ENCODE data around the gene ACOXL. TPM values are rescaled to one million over a fixed set of nuclear protein-coding genes. Genes with fewer than 3 reads are reported as not detected.

The ACOXL gene
- total and polyA plus RNA-seq, 9 of the 15 experiments (the other 6 are each of a cell fraction or from before 2014, with no cell fraction given), result 0.31 to 0.56 TPM; not detected in 7

GRCh38 chr2:110834134-110834827, 101.9 kb downstream of the ACOXL start:
- Histone ChIP-seq H3K4me1 (replicated peaks in 1 of 2; ENCODE audit: control insufficient read depth in 2 of 2, insufficient read depth in 2 of 2, low read length in 2 of 2) (no peaks in the 10 kb centered on the region), H3K36me3 (ENCODE audit: control insufficient read depth, insufficient read depth, low read length) (no peaks in the 10 kb centered on the region), H3K4me3 (no peak overlapping the region), H3K4me2 (ENCODE audit: insufficient read depth, low read length) (no peak overlapping the region), H3K27ac (ENCODE audit: extremely low read depth, low read depth, low read length) (no peak overlapping the region), H3K9me1 (ENCODE audit: control insufficient read depth, insufficient read depth, low read length) (no peaks in the 10 kb centered on the region), H4K20me1 (replicated peaks; ENCODE audit: control insufficient read depth, insufficient read depth, low read length) (no peaks in the 10 kb centered on the region; the same call in 1 of the 2 replicates), H3K27me3 (ENCODE audit: control insufficient read depth in 2 of 2, insufficient read depth in 2 of 2, low read length in 2 of 2) (peaks cover 12 to 36% of the 10 kb centered on the region in 2 experiments; a peak in 4 of 5 replicates), H3K9ac (ENCODE audit: insufficient read depth in 1 of 2, low read depth in 2 of 2, low read length in 2 of 2) (no peak overlapping the region), H3K79me2 (ENCODE audit: control insufficient read depth, insufficient read depth, low read length) (no peaks in the 10 kb centered on the region), H3K9me3 (replicated peaks; ENCODE audit: control insufficient read depth, insufficient read depth, low read depth, low read length) (no peaks in the 10 kb centered on the region), H2AFZ (ENCODE audit: low read depth, low read length) (no peak overlapping the region)
- BruUV-seq (replicated peaks), result no TSS peak
- intact Hi-C loops (cut with micrococcal nuclease), result no loop called here
- no peak for DNase-seq (ENCODE audit: extremely low read depth in 1 of 4, low spot score in 3 of 4)
- ATAC-seq, result no peak
- CTCF ChIA-PET (ENCODE audit: low intra/inter-chr PET ratio), result no interaction called here
- POLR2A ChIA-PET, result no interaction called here
- in situ Hi-C loops (cut with MboI), result no loop called here
- TF ChIP-seq THRB (CRISPR knock-in tag; conservative IDR thresholded peaks at IDR 0.05) (no peak), ZC3H8 (IDR thresholded peaks at IDR 0.05) (no peak), ZNF232 (CRISPR knock-in tag; IDR thresholded peaks at IDR 0.05) (no peak)
- FAIRE-seq, result no peak
- 0% methylated on average over 7 of the region's 7 CpGs for WGBS (ENCODE audit: insufficient coverage, low coverage, missing lambda C conversion rate)

- Histone ChIP-seq H3K36me3 (ENCODE audit: control insufficient read depth, insufficient read depth, low read length) (no peaks in the 10 kb centered on the region), H3K4me3 (no peak overlapping the region), H2AFZ (ENCODE audit: low read depth, low read length) (no peak overlapping the region), H3K9me3 (replicated peaks; ENCODE audit: control insufficient read depth, insufficient read depth, low read depth, low read length) (no peaks in the 10 kb centered on the region), H4K20me1 (replicated peaks; ENCODE audit: control insufficient read depth, insufficient read depth, low read length) (no peaks in the 10 kb centered on the region; the same call in 1 of the 2 replicates), H3K9ac (ENCODE audit: insufficient read depth in 1 of 2, low read depth in 2 of 2, low read length in 2 of 2) (no peak overlapping the region), H3K79me2 (ENCODE audit: control insufficient read depth, insufficient read depth, low read length) (no peaks in the 10 kb centered on the region), H3K9me1 (ENCODE audit: control insufficient read depth, insufficient read depth, low read length) (no peaks in the 10 kb centered on the region), H3K4me1 (replicated peaks in 1 of 2; ENCODE audit: control insufficient read depth in 2 of 2, insufficient read depth in 2 of 2, low read length in 2 of 2) (no peaks in the 10 kb centered on the region), H3K27me3 (ENCODE audit: control insufficient read depth in 2 of 2, insufficient read depth in 2 of 2, low read length in 2 of 2) (peaks cover 12 to 37% of the 10 kb centered on the region in 2 experiments; a peak in 4 of 5 replicates), H3K4me2 (ENCODE audit: insufficient read depth, low read length) (no peak overlapping the region), H3K27ac (ENCODE audit: extremely low read depth, low read depth, low read length) (no peak overlapping the region)
- no peak for DNase-seq (ENCODE audit: extremely low read depth in 1 of 4, low spot score in 3 of 4)
- no peak for FAIRE-seq
- ChIA-PET POLR2A (no interaction called here), CTCF (ENCODE audit: low intra/inter-chr PET ratio) (no interaction called here)
- WGBS (ENCODE audit: insufficient coverage, low coverage, missing lambda C conversion rate), result 4% methylated on average over 8 of the region's 8 CpGs
- in situ Hi-C loops (cut with MboI), result no loop called here
- intact Hi-C loops (cut with micrococcal nuclease), result no loop called here
- no TSS peak for BruUV-seq (replicated peaks)
- no peak for ATAC-seq
- TF ChIP-seq FOXJ3 (CRISPR knock-in tag; IDR thresholded peaks at IDR 0.05), result no peak
- no peak for TF ChIP-seq E2F8 (IDR thresholded peaks at IDR 0.05; ENCODE audit: low read depth, partially characterized antibody)
These were observed 104.3 kb downstream of the ACOXL start for GRCh38 chr2:110836671-110837070.

Measured in K562 (cell line).